ENCODE measurements around the gene PLPP7. TPM values are rescaled to one million over a fixed set of nuclear protein-coding genes. Genes with fewer than 3 reads are reported as not detected.

PLPP7 gene
- total RNA-seq, 2 experiments from 2014 or later: 0.14 to 0.30 TPM

- CTCF ChIA-PET: no interaction called here
- no peak overlapping the region for H3K4me3 Mint-ChIP-seq
These were observed 18.5 kb downstream of the PLPP7 start for GRCh38 chr9:131307974-131308373.

GRCh38 chr9:131308452-131308851 is 18.9 kb downstream of the PLPP7 start:
- H3K27ac Mint-ChIP-seq: peak overlapping the region; percentile 37
- DNase-seq (no peak), ATAC-seq (no peak)
- peaks cover 12% of the 10 kb centered on the region for H3K4me1 Mint-ChIP-seq
- CTCF ChIA-PET: no interaction called here
- H3K36me3 Mint-ChIP-seq (ENCODE audit: low read depth): no peaks in the 10 kb centered on the region
- intact Hi-C loops (cut with DNase I, micrococcal nuclease): no loop called here
- POLR2A ChIA-PET: no interaction called here
- no peak overlapping the region for H3K4me3 Mint-ChIP-seq
- no peaks in the 10 kb centered on the region for H3K27me3 Mint-ChIP-seq
- H3K9me3 Mint-ChIP-seq (ENCODE audit: low read depth): no peaks in the 10 kb centered on the region

More at GRCh38 chr9:131307974-131308373, 18.5 kb downstream of the PLPP7 start:
- Mint-ChIP-seq H3K4me1 (peaks cover 12% of the 10 kb centered on the region), H3K9me3 (ENCODE audit: low read depth) (no peaks in the 10 kb centered on the region), H3K27me3 (no peaks in the 10 kb centered on the region), H3K36me3 (ENCODE audit: low read depth) (no peaks in the 10 kb centered on the region), H3K27ac (no peak overlapping the region)
- POLR2A ChIA-PET: interaction anchor here (0.7 to 0.8 kb wide), 2 partner anchors 18 to 196 kb away, joined by 6 to 7 read pairs; no protein-coding TSS in a partner anchor
- intact Hi-C loops (cut with DNase I, micrococcal nuclease): no loop called here
- ATAC-seq (no peak), DNase-seq (no peak)

- no peak for ATAC-seq
- Mint-ChIP-seq H3K4me1 (peaks cover 12% of the 10 kb centered on the region), H3K9me3 (ENCODE audit: low read depth) (no peaks in the 10 kb centered on the region), H3K4me3 (no peak overlapping the region), H3K27me3 (no peaks in the 10 kb centered on the region), H3K27ac (no peak overlapping the region), H3K36me3 (ENCODE audit: low read depth) (no peaks in the 10 kb centered on the region)
- no peak for DNase-seq
- CTCF ChIA-PET: interaction anchor here (0.6 to 1.4 kb wide), 2 partner anchors 27 to 42 kb away, joined by 4 read pairs; no protein-coding TSS in a partner anchor
- POLR2A ChIA-PET: no interaction called here
- intact Hi-C loops (cut with DNase I, micrococcal nuclease): no loop called here
These were observed 19.5 kb downstream of the PLPP7 start for GRCh38 chr9:131308906-131309529.

GRCh38 chr9:131309530-131310276 is 20.2 kb downstream of the PLPP7 start:
- peaks cover 12% of the 10 kb centered on the region for H3K4me1 Mint-ChIP-seq
- H3K4me3 Mint-ChIP-seq: no peak overlapping the region
- DNase-seq (no peak), ATAC-seq (no peak)
- no peaks in the 10 kb centered on the region for H3K36me3 Mint-ChIP-seq (ENCODE audit: low read depth)
- no peak overlapping the region for H3K27ac Mint-ChIP-seq
- H3K27me3 Mint-ChIP-seq: no peaks in the 10 kb centered on the region
- intact Hi-C loops (cut with DNase I, micrococcal nuclease): no loop called here
- no peaks in the 10 kb centered on the region for H3K9me3 Mint-ChIP-seq (ENCODE audit: low read depth)
- ChIA-PET CTCF (interaction anchor here (1.1 to 1.4 kb wide), 2 partner anchors 12 to 26 kb away, joined by 4 read pairs; no protein-coding TSS in a partner anchor), POLR2A (no interaction called here)

GRCh38 chr9:131310833-131311554 is 21.5 kb downstream of the PLPP7 start:
- ATAC-seq: peak; percentile 97
- no peaks in the 10 kb centered on the region for H3K27me3 Mint-ChIP-seq
- intact Hi-C loops (cut with DNase I, micrococcal nuclease): no loop called here
- H3K4me3 Mint-ChIP-seq: peak overlapping the region; percentile 15
- H3K9me3 Mint-ChIP-seq (ENCODE audit: low read depth): no peaks in the 10 kb centered on the region
- peak overlapping the region; percentile 81 for H3K27ac Mint-ChIP-seq
- DNase-seq: peak; percentile 86
- ChIA-PET POLR2A (no interaction called here), CTCF (interaction anchor here (1.3 kb wide), 1 partner anchor 18 kb away, joined by 4 read pairs; no protein-coding TSS in a partner anchor)
- H3K36me3 Mint-ChIP-seq (ENCODE audit: low read depth): no peaks in the 10 kb centered on the region
- H3K4me1 Mint-ChIP-seq: peaks cover 12% of the 10 kb centered on the region

- Mint-ChIP-seq H3K27me3 (no peaks in the 10 kb centered on the region), H3K4me1 (peaks cover 12% of the 10 kb centered on the region), H3K36me3 (ENCODE audit: low read depth) (no peaks in the 10 kb centered on the region), H3K27ac (no peak overlapping the region), H3K4me3 (no peak overlapping the region), H3K9me3 (ENCODE audit: low read depth) (no peaks in the 10 kb centered on the region)
- ATAC-seq (no peak), DNase-seq (no peak)
- CTCF ChIA-PET: interaction anchor here (1.3 kb wide), 1 partner anchor 20 kb away, joined by 4 read pairs; no protein-coding TSS in a partner anchor
- intact Hi-C loops (cut with DNase I, micrococcal nuclease): no loop called here
- POLR2A ChIA-PET: no interaction called here
These were observed 22.7 kb downstream of the PLPP7 start for GRCh38 chr9:131312246-131312645.

GRCh38 chr9:131312822-131313770 is 23.6 kb downstream of the PLPP7 start:
- ATAC-seq (no peak), DNase-seq (no peak)
- no peaks in the 10 kb centered on the region for H3K27me3 Mint-ChIP-seq
- no peaks in the 10 kb centered on the region for H3K9me3 Mint-ChIP-seq (ENCODE audit: low read depth)
- no peaks in the 10 kb centered on the region for H3K36me3 Mint-ChIP-seq (ENCODE audit: low read depth)
- H3K4me3 Mint-ChIP-seq: no peak overlapping the region
- intact Hi-C loops (cut with DNase I, micrococcal nuclease): no loop called here
- CTCF ChIA-PET: interaction anchor here (0.6 kb wide), 1 partner anchor 15 kb away, joined by 4 read pairs; no protein-coding TSS in a partner anchor
- POLR2A ChIA-PET: no interaction called here
- peaks cover 12% of the 10 kb centered on the region for H3K4me1 Mint-ChIP-seq
- H3K27ac Mint-ChIP-seq: no peak overlapping the region

GRCh38 chr9:131318231-131319085 is 28.9 kb downstream of the PLPP7 start:
- CTCF ChIA-PET: interaction anchor here (0.6 to 1.2 kb wide), 2 partner anchors 18 to 71 kb away, joined by 3 to 4 read pairs; no protein-coding TSS in a partner anchor
- ATAC-seq: no peak
- POLR2A ChIA-PET: interaction anchor here (0.5 to 0.6 kb wide), 2 partner anchors 88 to 89 kb away, joined by 3 read pairs; no protein-coding TSS in a partner anchor

GRCh38 chr9:131319486-131319885 is 30.0 kb downstream of the PLPP7 start:
- H3K9me3 Mint-ChIP-seq (ENCODE audit: low read depth): no peaks in the 10 kb centered on the region
- ChIA-PET CTCF (no interaction called here), POLR2A (no interaction called here)
- H3K36me3 Mint-ChIP-seq (ENCODE audit: low read depth): no peaks in the 10 kb centered on the region
- no peak for DNase-seq
- no peaks in the 10 kb centered on the region for H3K4me1 Mint-ChIP-seq
- H3K4me3 Mint-ChIP-seq: no peak overlapping the region
- no peak overlapping the region for H3K27ac Mint-ChIP-seq
- no peak for ATAC-seq
- no peaks in the 10 kb centered on the region for H3K27me3 Mint-ChIP-seq
- intact Hi-C loops (cut with DNase I, micrococcal nuclease): no loop called here

More at GRCh38 chr9:131318231-131319085, 28.9 kb downstream of the PLPP7 start:
- H3K27me3 Mint-ChIP-seq: no peaks in the 10 kb centered on the region
- DNase-seq: no peak
- intact Hi-C loops (cut with DNase I, micrococcal nuclease): no loop called here
- H3K4me3 Mint-ChIP-seq: no peak overlapping the region
- no peak overlapping the region for H3K27ac Mint-ChIP-seq
- no peaks in the 10 kb centered on the region for H3K4me1 Mint-ChIP-seq
- H3K9me3 Mint-ChIP-seq (ENCODE audit: low read depth): no peaks in the 10 kb centered on the region
- no peaks in the 10 kb centered on the region for H3K36me3 Mint-ChIP-seq (ENCODE audit: low read depth)

GRCh38 chr9:131320031-131320685 is 30.6 kb downstream of the PLPP7 start:
- Mint-ChIP-seq H3K27ac (no peak overlapping the region), H3K9me3 (ENCODE audit: low read depth) (no peaks in the 10 kb centered on the region), H3K36me3 (ENCODE audit: low read depth) (no peaks in the 10 kb centered on the region), H3K27me3 (no peaks in the 10 kb centered on the region), H3K4me3 (no peak overlapping the region), H3K4me1 (no peaks in the 10 kb centered on the region)
- ChIA-PET CTCF (interaction anchor here (1.4 kb wide), 1 partner anchor 16 kb away, joined by 4 read pairs; no protein-coding TSS in a partner anchor), POLR2A (no interaction called here)
- DNase-seq (no peak), ATAC-seq (no peak)
- intact Hi-C loops (cut with DNase I, micrococcal nuclease): no loop called here

Measured in activated CD4-positive, alpha-beta T cell treated with anti-CD3 and anti-CD28 coated beads for 36 hours (primary cell).